KMS-11 (cell line): ENCODE results near the gene LRRC7.

Source experiments
- H2AFZ ChIP-seq: fragments of 200-600 bp; sonication (generic); 2 replicates; pipeline ENCODE4 v1.6.1; 2016; ENCODE audit warnings: antibody characterized with exemption, mixed run types, low read depth
- H3K27ac ChIP-seq: fragments of 200-600 bp; sonication (generic); 2 replicates; pipeline ENCODE4 v1.6.1; 2016; ENCODE audit warnings: mild to moderate bottlenecking, mixed run types
- H3K27me3 ChIP-seq: fragments of 200-600 bp; sonication (generic); 2 replicates; pipeline ENCODE4 v1.6.1; 2017; ENCODE audit warnings: mild to moderate bottlenecking, low read depth, mixed run types, moderate library complexity; ENCODE audit not compliant: insufficient read depth
- H3K36me3 ChIP-seq: fragments of 200-600 bp; sonication (generic); 2 replicates; pipeline ENCODE4 v1.6.1; 2017; ENCODE audit warnings: mild to moderate bottlenecking, mixed run types; ENCODE audit not compliant: insufficient read depth
- H3K4me1 ChIP-seq: fragments of 200-600 bp; sonication (generic); 2 replicates; pipeline ENCODE4 v1.6.1; 2016; ENCODE audit warnings: mild to moderate bottlenecking, low read depth, mixed run types; ENCODE audit not compliant: poor library complexity, severe bottlenecking
- H3K4me2 ChIP-seq: fragments of 200-600 bp; sonication (generic); 2 replicates; pipeline ENCODE4 v1.7.0; 2016; ENCODE audit warnings: mild to moderate bottlenecking, mixed run types
- H3K4me3 ChIP-seq: fragments of 200-600 bp; sonication (generic); IDR thresholded peaks from 2 replicates; pipeline ENCODE4 v1.6.1; 2017; ENCODE audit warnings: low read depth, low read length, mixed read lengths; ENCODE audit not compliant: insufficient read depth
- H3K79me2 ChIP-seq: fragments of 200-600 bp; sonication (generic); 2 replicates; pipeline ENCODE4 v1.6.1; 2016; ENCODE audit warnings: low read depth, mixed run types; ENCODE audit not compliant: insufficient read depth
- H3K9ac ChIP-seq: fragments of 200-600 bp; sonication (generic); 2 replicates; pipeline ENCODE4 v1.6.1; 2016; ENCODE audit warnings: mild to moderate bottlenecking, mixed run types
- H4K20me1 ChIP-seq: fragments of 200-600 bp; sonication (generic); 2 replicates; pipeline ENCODE4 v1.6.1; 2016; ENCODE audit warnings: mild to moderate bottlenecking, mixed run types; ENCODE audit not compliant: insufficient read depth
- CTCF ChIP-seq: fragments of 200-600 bp; sonication (generic); conservative IDR thresholded peaks from 2 replicates; pipeline ENCODE4 v1.6.1; 2017; ENCODE audit warnings: low read depth, mild to moderate bottlenecking, antibody characterized with exemption, low read length, moderate library complexity, mixed read lengths

LRRC7 gene

DNA sequence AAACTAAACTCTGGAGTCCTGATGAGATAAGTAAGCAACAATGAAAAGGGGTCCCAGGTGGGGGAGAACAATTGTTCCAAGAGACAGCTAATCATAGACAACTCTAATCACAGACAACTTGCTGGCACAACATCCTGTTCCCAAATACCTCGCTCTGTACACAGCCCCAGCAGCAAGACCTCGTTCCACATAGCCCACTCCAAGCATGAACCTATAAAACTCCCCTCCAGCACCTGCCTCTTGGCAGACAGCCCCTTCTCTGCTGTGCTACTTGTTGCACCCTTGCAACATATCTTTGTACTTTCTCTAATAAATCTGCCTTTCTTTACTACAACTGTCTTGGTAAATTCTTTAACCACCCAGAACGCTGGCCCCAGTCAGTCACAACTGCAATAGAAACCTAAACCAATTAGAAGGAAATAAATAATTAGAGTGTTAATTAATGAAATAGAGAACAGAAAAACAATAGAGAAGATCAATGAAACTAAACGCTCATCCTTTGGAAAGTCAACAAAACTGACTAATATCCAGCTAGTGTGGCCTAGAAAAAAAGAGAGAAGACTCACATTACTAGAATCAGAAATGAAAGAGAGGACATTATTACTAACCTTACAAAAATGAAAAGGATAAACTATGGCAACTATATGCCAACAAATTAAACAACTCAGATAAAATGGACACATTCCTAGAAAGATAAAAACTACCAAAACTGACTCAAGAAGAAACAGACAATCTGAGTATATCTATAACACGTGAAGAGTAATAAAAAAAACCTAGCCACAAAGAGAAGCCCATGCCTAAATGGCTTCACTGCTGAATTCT is 601.5 kb downstream of the LRRC7 start:
- H3K36me3 ChIP-seq, result no peaks in the 10 kb centered on the region
- no peaks in the 10 kb centered on the region for H3K79me2 ChIP-seq
- no peak overlapping the region for H3K9ac ChIP-seq
- peaks cover 12% of the 10 kb centered on the region for H3K4me1 ChIP-seq
- H3K4me3 ChIP-seq, result no peak overlapping the region
- H2AFZ ChIP-seq, result no peak overlapping the region
- no peaks in the 10 kb centered on the region for H3K27me3 ChIP-seq
- no peak for TF ChIP-seq CTCF
- no peaks in the 10 kb centered on the region for H4K20me1 ChIP-seq
- no peak overlapping the region for H3K4me2 ChIP-seq
- H3K27ac ChIP-seq, result no peak overlapping the region

GRCh38 chr1:70171512-70171911 is 603.8 kb downstream of the LRRC7 start:
- Histone ChIP-seq H3K4me3 (no peak overlapping the region), H3K4me1 (no peaks in the 10 kb centered on the region), H3K27me3 (no peaks in the 10 kb centered on the region), H3K9ac (no peak overlapping the region), H3K4me2 (no peak overlapping the region), H3K79me2 (no peaks in the 10 kb centered on the region), H4K20me1 (no peaks in the 10 kb centered on the region), H2AFZ (no peak overlapping the region), H3K36me3 (no peaks in the 10 kb centered on the region), H3K27ac (no peak overlapping the region)
- no peak for TF ChIP-seq CTCF
